ENCODE measurements around the gene P2RX7. TPM values are rescaled to one million over a fixed set of nuclear protein-coding genes. Genes with fewer than 3 reads are reported as not detected.

The P2RX7 gene
- total RNA-seq, 2 donors from 2014 or later: 0.62 to 1.7 TPM

DNA sequence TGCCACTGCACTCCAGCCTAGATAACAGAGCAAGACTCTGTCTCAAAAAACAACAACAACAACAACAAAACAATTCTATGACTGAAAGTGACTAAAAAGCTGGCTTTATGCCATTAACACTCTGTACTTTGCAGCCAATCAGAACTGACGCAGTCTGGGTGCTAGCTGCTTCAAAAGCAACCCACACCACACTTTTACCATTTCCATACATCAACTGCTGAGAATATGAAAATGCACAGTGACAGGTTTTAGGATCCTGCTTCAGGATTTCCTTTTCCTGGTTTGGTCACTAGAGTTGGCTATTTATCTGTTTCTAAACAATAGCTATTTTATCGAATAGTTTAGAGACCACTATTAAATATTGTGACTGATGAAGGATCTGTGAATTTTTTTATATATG is 54.1 kb downstream of the P2RX7 start:
- intact Hi-C loops (cut with DNase I): no loop called here
- Histone ChIP-seq H3K27ac (no peak overlapping the region), H3K9ac (ENCODE audit: low read depth in 2 of 2, low read length in 2 of 2) (no peak overlapping the region), H3K4me1 (no peaks in the 10 kb centered on the region), H3K36me3 (no peaks in the 10 kb centered on the region), H3K4me3 (no peak overlapping the region), H3K9me3 (no peaks in the 10 kb centered on the region), H3K27me3 (no peaks in the 10 kb centered on the region)
- no peak for DNase-seq
- TF ChIP-seq CTCF (IDR thresholded peaks at IDR 0.05): no peak

GRCh38 chr12:121187501-121187900 is 54.8 kb downstream of the P2RX7 start:
- H3K36me3 ChIP-seq: no peaks in the 10 kb centered on the region
- H3K9ac ChIP-seq (ENCODE audit: low read depth in 2 of 2, low read length in 2 of 2): no peak overlapping the region
- no peaks in the 10 kb centered on the region for H3K9me3 ChIP-seq
- H3K27me3 ChIP-seq: no peaks in the 10 kb centered on the region
- intact Hi-C loops (cut with DNase I): no loop called here
- no peak overlapping the region for H3K4me3 ChIP-seq
- H3K4me1 ChIP-seq: no peaks in the 10 kb centered on the region
- DNase-seq: no peak
- H3K27ac ChIP-seq: no peak overlapping the region
- TF ChIP-seq CTCF (IDR thresholded peaks at IDR 0.05): no peak

- intact Hi-C loops (cut with DNase I): no loop called here
- no peak for DNase-seq
- TF ChIP-seq CTCF (IDR thresholded peaks at IDR 0.05): no peak
- no peaks in the 10 kb centered on the region for H3K27me3 ChIP-seq
- H3K9me3 ChIP-seq: no peaks in the 10 kb centered on the region
- no peak overlapping the region for H3K9ac ChIP-seq (ENCODE audit: low read depth in 2 of 2, low read length in 2 of 2)
- H3K36me3 ChIP-seq: no peaks in the 10 kb centered on the region
- H3K4me1 ChIP-seq: no peaks in the 10 kb centered on the region
- no peak overlapping the region for H3K27ac ChIP-seq
- no peak overlapping the region for H3K4me3 ChIP-seq
These were observed 55.6 kb downstream of the P2RX7 start for GRCh38 chr12:121188227-121188626.

DNA sequence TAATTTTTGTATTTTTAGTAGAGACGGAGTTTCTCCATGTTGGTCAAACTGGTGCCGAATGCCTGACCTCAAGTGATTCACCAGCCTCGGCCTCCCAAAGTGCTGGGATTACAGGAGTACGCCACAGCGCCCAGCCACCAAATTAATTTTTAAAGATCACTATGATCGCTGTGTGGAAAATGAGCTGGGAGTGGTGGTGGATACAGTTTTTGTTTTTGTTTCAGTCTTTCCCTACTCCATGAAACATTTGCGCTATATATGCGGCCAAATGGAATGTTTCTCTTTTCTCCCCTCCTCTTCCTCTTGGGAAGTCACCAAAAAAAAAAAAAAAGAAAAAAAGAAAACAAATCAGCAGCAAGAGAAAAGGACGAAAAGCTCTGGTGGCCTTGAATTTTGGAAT is 56.5 kb downstream of the P2RX7 start:
- Histone ChIP-seq H3K4me3 (no peak overlapping the region), H3K4me1 (no peaks in the 10 kb centered on the region), H3K27me3 (no peaks in the 10 kb centered on the region), H3K36me3 (no peaks in the 10 kb centered on the region), H3K9me3 (no peaks in the 10 kb centered on the region), H3K9ac (ENCODE audit: low read depth in 2 of 2, low read length in 2 of 2) (no peak overlapping the region), H3K27ac (no peak overlapping the region)
- DNase-seq: no peak
- no peak for TF ChIP-seq CTCF (IDR thresholded peaks at IDR 0.05)
- intact Hi-C loops (cut with DNase I): no loop called here

DNA sequence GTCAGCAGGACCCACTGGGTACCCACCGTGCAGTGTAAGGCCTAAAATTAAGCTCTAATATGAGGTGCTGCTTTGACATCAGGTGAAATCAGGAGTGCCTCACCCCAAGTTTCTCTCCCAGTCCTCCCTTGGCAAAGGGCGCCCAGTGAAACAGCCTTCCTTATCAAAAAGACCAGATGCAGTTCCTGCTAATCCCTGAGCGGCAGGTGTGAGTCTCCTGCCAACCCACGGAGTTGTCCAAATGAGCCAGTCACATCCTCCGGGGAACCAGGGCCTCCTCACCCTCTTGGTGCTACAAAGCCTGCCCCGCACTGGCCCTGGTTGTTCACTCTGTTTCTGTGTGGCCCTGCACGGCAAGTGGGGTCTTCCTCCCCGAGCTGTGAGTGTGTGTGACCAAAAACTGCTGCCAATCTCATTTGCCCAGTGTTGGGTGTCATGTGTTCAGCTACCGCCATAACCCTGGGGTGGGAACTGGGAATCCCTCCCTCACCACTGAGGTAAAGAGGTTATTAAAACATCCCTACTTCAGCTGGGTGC is 57.0 kb downstream of the P2RX7 start:
- intact Hi-C loops (cut with DNase I): no loop called here
- H3K9ac ChIP-seq (ENCODE audit: low read depth in 2 of 2, low read length in 2 of 2): no peak overlapping the region
- no peak for DNase-seq

More for the DNA sequence above, 57.0 kb downstream of the P2RX7 start:
- H3K4me1 ChIP-seq: no peaks in the 10 kb centered on the region
- no peaks in the 10 kb centered on the region for H3K27me3 ChIP-seq
- no peak overlapping the region for H3K4me3 ChIP-seq
- H3K9me3 ChIP-seq: no peaks in the 10 kb centered on the region
- no peak overlapping the region for H3K27ac ChIP-seq
- H3K36me3 ChIP-seq: no peaks in the 10 kb centered on the region
- no peak for TF ChIP-seq CTCF (IDR thresholded peaks at IDR 0.05)

Data from colonic mucosa (tissue), 4 donors.